ENCODE measurements around the gene CDC42SE2.

CDC42SE2 gene

DNA sequence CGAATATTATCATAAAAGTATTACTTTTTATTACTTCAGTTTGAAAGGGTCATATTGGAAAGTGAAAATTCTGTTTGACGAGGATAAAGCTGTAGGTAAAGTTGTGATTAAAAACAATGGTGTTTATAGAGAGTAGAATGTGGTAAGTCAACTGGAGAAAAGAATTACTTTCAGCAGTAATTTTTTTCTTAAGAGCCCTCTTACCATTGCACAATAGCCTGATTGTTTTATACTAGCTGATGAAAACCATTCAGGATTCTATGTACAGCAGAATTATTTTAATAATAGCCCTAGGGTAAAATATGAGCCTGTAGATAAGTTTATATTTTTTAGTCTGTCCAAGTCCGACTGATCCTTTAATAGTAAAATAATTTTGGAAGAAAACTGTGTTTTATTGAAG, 16.6 kb downstream of the CDC42SE2 start:
- no peak for DNase-seq

DNA sequence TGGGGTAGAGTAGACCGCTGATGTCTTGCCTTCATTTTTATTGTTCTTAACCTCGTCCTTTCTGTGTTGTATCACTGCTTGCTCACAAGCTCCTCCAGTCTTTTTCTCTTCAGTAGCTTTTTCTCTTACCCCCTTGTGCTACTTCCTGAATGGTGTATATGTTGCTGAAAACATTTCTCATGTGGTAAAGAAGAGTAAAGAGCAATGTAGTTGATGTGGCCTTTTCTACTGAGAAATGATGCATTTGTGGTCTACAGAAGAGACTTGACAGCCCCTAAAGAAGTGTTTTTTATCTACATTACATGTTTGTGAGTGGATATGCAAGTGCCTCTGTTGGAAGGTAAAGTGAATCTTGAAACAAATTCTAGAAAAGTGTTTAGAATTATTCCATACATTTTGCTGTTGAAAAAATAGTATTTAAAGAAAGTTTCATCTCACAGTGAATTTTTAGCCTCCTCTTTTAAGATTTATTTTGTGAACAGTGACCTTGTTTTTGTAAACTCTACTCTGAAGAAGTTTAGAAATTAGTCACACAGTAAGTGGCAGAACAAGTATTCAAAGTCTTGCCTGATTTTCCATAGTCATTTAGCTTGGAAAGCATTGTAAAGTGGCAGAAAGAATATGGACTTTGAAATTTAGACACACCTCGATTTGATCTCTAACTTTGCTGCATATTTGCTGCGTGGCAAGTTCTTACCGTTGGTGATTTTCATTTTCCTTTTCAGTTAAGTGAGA, 17.4 kb downstream of the CDC42SE2 start:
- DNase-seq: no peak

DNA sequence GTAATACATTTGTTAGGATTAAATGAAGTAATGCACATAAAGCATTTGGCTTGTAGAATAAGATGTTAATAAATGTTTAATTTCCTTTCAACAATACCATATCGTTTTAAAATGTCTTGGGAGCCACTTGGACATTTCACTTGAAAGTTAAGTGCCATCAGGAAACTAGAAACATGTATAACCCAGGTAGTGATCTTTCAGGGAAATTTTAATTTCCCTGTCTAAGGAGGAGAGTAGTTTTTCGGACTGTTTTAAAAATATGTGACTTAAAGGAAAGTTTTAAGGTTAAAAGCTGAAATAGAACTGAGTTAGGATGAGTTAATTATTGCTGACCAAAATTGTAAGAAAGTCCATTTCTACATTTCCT, 18.0 kb downstream of the CDC42SE2 start:
- DNase-seq: no peak

DNA sequence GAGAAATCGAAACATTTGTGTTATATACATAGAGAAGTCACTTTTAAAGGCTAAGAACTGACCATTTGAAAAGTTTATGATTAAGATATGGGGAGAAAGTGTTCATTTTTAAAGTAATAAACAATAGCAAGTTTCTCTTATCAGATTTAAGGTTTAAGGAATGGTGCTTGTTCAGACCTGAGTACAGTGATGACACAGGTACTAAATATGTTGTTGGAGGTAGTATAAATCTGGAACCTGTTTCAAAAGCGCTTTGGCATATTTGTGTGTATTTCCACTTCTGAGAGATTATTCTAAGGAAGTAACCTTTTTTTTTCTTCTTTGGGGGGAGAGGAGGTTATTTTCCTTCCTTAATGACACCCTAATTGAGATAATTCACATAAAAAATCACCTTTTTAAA, 18.4 kb downstream of the CDC42SE2 start:
- DNase-seq: no peak

DNA sequence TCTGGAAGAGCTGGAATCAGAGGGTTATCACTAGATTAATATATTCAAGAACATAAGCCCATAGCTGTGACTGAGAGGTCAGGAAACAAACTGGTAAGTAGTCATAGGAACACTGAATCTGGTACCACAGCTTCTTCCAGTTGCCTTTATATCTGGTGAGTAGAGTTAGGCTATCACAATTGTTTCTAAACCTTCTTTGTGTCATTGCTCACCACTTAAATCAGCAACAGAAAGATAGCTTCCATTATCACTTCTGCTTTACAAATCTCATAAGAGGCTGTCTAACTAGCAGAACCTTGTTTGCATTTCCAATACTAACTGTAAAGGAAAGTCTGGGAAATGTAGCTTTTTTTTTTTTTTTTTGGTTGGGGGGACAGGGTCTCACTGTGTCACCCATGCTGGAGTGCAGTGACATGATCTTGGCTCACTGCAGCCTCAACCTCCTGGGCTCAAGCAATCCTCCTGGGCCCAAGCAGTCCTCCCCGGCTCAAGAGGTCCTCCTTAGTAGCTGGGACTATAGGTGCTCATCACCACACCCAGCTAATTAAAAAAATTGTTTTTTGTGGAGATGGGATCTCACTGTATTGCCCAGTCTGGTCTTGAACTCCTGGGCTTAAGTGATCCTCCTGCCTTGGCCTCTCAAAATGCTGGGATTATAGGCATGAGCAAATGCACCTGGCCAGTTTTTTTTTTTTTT, 22.0 kb downstream of the CDC42SE2 start:
- DNase-seq: no peak

GRCh38 chr5:131286400-131286715, 22.5 kb downstream of the CDC42SE2 start:
- DNase-seq: no peak

GRCh38 chr5:131288328-131288727, 24.5 kb downstream of the CDC42SE2 start:
- DNase-seq: no peak

- no peak for DNase-seq
These were observed 25.9 kb downstream of the CDC42SE2 start for GRCh38 chr5:131289738-131290137.

GRCh38 chr5:131296213-131296672, 32.4 kb downstream of the CDC42SE2 start:
- no peak for DNase-seq

GRCh38 chr5:131297886-131298285, 34.0 kb downstream of the CDC42SE2 start:
- DNase-seq: no peak

- DNase-seq: no peak
These were observed 35.6 kb downstream of the CDC42SE2 start for GRCh38 chr5:131299465-131299864.

DNA sequence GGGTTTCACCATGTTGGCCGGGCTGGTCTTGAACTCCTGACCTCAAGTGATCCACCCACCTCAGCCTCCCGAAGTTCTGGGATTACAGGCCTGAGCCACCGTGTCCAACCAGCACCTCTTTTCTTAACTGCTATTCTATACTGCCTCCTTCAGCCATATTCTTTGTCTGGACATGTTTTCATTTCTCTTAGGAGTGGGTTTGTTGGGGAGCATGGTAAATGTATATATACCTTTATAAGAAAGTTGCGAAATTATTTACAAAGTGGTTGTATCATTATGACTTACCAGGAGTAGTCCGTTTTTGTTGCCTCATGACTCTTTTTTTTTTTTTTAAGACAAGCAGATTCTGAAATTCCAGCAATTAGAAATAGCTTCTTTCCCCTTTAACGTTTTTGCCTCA, 38.7 kb downstream of the CDC42SE2 start:
- DNase-seq: no peak

DNA sequence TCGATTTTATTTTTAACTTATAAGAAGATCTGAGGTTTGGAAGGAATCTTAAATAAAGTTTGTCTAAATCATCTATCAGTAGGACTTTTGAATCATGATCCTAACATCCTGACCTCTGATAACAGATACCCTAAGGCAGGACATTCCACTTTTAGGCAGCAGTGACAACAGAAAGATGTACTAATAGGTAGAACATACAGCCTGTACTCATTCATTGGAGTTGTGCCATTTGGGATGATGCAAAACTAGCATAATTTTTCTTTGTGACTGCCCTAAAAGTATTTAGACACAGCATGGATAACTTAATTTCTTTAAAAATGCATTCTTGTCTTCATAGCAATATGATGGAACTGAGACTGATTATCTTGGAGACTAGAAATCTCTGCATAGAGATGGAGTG, 39.7 kb downstream of the CDC42SE2 start:
- no peak for DNase-seq

- no peak for DNase-seq
These were observed 40.6 kb downstream of the CDC42SE2 start for GRCh38 chr5:131304414-131304813.

- no peak for DNase-seq
These were observed 41.4 kb downstream of the CDC42SE2 start for GRCh38 chr5:131305138-131305689.

DNA sequence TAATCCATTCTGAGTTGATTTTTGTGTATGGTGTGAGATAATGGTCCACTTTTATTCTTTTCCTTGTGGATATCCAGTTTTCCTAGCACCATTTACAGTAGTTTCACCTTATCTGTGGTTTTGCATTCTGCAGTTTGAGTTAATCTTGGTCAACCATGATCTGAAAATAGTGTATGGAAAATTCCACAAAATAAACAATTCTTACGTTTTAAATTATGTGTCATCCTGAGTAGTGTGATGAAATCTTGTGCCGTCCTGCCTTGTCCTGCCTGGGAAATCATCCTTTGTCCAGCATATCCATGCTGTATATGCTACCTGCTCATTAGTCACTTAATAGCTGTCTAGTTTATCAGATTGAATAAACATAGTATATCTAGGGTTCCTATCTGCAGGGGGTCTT, 42.1 kb downstream of the CDC42SE2 start:
- no peak for DNase-seq

GRCh38 chr5:131312235-131312772, 48.5 kb downstream of the CDC42SE2 start:
- peak in 1 of 2 donors; percentile 26 for DNase-seq

DNA sequence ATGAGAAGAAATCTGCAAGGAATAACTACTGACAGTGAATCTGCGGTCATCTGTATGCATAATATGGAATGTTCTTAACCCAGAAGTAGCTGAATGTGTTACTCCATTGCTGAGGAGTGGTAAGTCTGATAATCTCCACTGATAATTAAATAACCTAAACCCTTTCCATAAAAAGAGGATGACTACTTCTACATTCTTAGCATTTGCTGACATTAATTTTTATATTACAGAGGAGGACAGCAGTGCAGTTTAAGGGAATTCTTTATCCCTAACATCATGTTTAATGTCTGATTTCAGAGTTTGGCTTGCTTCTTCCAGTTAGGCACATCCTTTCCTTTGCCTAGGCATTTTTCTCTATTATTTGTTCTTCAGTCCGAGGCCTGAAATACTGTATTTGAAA, 52.2 kb downstream of the CDC42SE2 start:
- DNase-seq: no peak

DNA sequence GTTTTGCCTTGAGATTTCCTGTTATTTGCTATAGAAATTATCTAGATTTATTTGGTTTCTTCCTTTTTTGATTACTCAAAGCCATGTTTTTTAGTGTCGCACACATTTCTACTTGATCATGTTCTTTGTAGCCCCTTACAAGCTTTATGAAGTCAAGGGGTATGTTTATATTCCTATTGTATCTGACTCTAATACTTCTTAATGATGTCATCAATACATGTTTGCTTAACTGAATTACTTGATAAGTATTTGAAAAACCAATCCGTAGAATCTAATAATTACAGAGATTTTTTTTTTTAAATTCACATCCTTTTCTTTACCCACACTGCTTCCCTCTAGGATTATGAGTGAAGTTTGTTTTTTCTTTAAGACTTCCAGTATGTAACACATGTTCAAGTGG, 53.0 kb downstream of the CDC42SE2 start:
- no peak for DNase-seq

DNA sequence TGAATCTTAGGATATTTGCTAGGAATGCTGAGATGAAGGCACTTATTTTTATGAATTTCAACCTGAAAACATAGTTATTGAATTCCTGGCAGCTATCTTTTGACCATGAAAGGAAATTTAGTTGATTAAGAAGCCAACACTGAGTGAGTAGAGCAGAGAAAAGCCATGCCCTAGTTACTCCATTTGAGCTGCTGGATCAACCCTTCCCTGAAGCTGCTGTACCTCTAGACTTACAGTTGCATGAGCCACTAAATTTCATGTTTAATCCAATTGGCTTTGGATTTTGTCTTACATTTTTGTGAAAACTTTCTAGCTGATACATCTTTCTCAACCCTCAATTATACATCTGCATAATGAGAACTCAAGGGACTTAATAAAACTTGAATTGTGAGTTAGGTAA, 54.6 kb downstream of the CDC42SE2 start:
- DNase-seq: no peak

- DNase-seq: no peak
These were observed 57.2 kb downstream of the CDC42SE2 start for GRCh38 chr5:131321066-131321465.

- DNase-seq: no peak
These were observed 59.1 kb downstream of the CDC42SE2 start for GRCh38 chr5:131322926-131323325.

GRCh38 chr5:131323378-131323777, 59.5 kb downstream of the CDC42SE2 start:
- DNase-seq: no peak

GRCh38 chr5:131324303-131324702, 60.5 kb downstream of the CDC42SE2 start:
- DNase-seq: no peak
